Stimulated activated CD8-positive, alpha-beta memory T cell treated with anti-CD3 and anti-CD28 coated beads, Interleukin-15, amount 100 ng/mL, for 4 hours (primary cell): Measurements from ENCODE around the gene SCUBE3.

ENCODE experiments used
- DNase-seq, 2 donors: peaks; one replicate each; pipeline ENCODE4 v3.0.0-alpha.2; 2020; ENCODE audit warnings: low read depth in 2 of 2

Gene SCUBE3

GRCh38 chr6:35272005-35272404 is 58.2 kb downstream of the SCUBE3 start:
- DNase-seq, result no peak

GRCh38 chr6:35273822-35274559 is 60.2 kb downstream of the SCUBE3 start:
- DNase-seq, result no peak

DNA sequence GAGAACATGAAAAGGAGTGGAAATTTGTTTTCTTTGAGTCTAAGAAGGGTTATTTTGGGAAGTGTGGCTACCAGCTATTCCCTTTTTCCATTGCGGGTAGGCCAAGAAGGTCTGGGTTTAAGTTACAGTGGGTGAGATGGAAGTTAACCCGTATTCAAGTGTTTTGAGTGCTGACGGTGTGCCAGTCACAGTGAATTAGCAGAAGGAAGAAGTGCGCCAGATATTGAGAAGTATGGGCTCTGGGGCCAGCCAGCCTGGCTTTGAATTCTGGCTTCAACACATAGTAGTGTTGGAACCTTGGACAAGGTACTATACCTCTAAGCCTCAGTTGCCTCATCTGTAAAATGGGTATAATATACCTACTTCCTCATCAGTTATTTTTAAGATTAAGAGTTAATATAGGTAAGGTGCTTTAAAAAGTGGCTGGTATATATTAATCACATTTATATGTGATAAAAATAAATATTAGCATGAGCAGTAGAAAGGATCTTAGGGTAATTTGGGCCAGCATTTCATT is 62.0 kb downstream of the SCUBE3 start:
- no peak for DNase-seq

GRCh38 chr6:35278708-35279107 is 65.0 kb downstream of the SCUBE3 start:
- no peak for DNase-seq

DNA sequence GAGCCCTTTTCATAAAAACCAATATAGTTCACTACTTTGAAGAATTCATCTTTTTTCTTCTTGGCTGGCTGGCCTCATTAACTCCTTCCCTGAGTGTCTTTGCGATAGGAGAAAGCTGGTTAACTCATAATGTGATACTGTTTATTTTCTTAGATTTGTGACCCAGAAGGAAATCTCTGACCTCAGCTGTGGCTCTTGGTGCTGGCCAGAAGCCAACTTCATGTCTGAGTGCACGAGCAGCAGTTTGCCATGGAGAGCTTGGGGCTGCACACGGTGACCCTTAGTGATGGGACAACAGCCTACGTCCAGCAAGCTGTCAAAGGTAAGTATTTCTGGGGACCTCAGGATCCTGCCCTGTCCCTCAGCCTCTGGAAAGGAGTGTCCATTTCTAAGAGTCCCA is 67.1 kb downstream of the SCUBE3 start:
- DNase-seq, result no peak

DNA sequence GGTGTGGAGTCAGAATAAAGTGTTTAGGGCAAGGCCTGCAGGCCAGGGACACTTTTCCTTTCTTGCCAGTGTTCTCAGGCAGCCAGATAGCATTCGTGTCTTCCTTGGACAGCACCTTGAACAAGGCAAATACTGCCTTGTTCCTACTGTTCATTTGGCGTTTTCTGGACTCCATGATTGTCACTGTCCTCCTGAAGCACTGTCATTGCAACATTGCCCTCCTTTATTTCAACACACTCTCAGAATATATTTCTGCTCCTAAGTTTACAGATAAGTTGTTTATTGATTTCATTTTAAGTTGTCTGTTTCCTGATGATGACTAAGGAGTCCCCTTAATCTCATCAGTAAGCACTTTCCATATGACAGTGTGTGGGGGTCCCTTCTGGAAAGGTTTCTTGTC is 68.7 kb downstream of the SCUBE3 start:
- DNase-seq, result no peak

- no peak for DNase-seq
These were observed 69.6 kb downstream of the SCUBE3 start for GRCh38 chr6:35283361-35283760.

DNA sequence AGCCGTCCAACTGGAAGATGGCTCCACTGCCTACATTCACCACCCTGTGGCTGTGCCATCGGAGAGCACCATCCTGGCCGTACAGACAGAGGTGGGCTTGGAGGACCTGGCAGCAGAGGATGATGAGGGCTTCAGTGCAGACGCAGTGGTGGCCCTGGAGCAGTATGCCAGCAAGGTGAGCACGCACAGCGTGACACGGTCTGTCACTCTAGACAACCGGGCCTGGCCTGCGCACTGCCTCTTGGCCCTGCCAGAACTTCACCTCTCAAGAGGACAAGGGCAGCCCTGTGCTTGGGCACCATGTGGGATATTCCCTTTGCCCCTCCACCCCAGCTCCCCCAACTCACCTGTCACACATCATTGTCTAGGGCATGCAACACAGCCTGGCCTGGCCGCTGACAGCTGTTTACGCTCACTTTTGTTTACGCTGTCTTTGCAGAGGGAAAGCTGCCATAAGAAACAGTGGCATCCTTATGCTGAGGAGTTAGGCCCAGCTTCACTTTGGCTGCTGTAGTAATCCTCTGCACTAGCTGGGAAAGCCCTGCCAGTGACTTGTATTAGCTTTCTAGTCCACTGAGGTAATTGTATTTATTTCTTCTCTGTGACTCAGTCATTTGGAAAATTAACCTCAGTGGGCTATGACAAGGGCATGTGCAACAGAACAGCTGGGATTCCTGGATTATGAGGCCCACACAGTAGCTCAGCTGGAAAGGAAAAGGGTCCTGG is 74.1 kb downstream of the SCUBE3 start:
- DNase-seq, result no peak

DNA sequence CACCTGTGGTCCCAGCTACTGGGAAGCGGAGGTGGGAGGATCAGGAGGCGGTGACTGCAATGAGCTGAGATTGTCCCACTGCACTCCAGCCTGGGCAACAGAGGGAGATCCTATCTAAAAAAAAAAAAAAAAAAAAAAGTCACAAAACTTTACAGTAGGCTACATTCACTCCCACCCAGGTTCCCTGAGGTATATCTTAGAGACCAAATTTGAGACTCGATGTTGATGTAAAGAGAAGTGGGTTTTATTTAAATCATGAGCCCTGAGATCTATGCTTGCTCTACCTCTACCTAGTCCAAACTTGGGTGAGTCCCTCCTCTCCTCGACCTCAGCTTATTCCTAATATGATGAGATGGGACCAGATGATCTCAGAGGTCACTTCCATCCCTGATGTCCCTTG is 75.1 kb downstream of the SCUBE3 start:
- no peak for DNase-seq

- no peak for DNase-seq
These were observed 77.7 kb downstream of the SCUBE3 start for GRCh38 chr6:35291491-35291890.

- DNase-seq, result no peak
These were observed 78.7 kb downstream of the SCUBE3 start for GRCh38 chr6:35292494-35292893.

GRCh38 chr6:35293681-35294080 is 79.9 kb downstream of the SCUBE3 start:
- no peak for DNase-seq

GRCh38 chr6:35294308-35294945 is 80.7 kb downstream of the SCUBE3 start:
- no peak for DNase-seq

- DNase-seq, result no peak
These were observed 81.3 kb downstream of the SCUBE3 start for GRCh38 chr6:35295036-35295435.

DNA sequence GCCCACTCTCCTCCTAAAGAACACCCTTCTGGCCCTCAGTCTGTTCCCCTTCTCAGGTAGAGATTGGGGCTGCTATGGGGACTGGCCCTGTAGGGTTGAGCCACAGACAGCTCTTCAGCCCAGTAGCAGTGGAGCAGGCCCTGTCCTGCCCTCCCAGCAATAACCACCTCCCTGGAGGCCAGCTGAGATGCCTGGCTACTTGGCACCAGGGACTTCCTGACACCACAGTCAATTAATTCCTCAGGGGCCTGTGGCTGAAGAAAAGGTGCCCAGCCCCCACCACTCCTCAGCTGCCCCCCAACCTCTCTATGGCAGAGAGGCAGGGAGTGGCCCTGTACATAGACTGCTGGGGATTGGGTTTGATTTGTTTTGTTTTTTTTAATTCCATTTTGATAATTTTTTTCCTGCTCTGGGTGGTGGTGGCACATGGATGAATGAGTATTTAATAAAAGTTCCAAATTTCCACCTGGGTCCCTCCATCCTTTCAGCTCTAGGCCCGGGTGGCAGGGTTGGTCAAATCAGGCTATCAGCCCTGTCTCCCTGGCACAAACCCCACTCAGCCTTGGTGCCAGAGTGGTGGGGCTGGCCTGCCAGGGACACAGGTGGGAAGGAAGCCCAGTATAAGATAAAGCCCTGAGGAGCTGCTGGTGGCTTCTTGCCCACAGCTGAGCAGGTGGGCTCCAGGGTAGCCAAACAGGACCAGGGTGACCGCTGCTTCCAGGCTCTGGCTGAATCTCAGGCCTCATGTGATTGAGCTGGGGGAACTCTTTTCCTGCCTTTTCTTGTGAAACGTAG is 82.0 kb downstream of the SCUBE3 start:
- no peak for DNase-seq

DNA sequence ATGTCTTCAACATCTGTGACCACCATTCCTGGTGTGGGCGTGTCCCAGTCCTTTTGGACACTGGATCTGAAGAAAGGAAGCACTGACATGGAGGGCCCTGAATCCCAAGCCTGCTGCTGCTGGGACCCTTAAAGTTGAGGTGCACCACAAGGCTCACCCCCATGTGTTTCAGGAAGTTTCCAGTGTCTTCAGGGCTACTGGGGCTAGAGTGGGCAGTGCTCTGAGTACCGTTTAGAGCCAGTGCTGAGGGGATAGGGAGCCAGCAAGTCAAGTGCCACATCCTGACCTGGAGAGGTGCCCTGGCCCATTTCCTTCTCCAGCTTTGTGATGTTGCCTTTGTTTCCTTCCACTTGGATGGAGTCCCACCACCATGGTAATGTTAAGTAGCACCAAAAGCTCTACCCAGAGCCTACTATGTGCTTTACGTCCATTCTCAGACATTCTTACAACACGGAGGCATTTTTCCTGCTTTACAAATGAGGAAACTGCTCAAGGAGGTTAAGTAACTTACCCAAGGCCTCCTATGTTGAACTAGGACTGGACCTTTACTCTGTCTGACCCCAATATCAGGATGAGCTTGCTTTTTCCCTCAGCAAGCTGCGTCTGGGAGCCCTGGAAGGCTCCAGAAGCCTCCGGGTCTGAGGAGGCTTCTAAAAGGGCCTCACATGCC is 83.3 kb downstream of the SCUBE3 start:
- DNase-seq, result no peak

DNA sequence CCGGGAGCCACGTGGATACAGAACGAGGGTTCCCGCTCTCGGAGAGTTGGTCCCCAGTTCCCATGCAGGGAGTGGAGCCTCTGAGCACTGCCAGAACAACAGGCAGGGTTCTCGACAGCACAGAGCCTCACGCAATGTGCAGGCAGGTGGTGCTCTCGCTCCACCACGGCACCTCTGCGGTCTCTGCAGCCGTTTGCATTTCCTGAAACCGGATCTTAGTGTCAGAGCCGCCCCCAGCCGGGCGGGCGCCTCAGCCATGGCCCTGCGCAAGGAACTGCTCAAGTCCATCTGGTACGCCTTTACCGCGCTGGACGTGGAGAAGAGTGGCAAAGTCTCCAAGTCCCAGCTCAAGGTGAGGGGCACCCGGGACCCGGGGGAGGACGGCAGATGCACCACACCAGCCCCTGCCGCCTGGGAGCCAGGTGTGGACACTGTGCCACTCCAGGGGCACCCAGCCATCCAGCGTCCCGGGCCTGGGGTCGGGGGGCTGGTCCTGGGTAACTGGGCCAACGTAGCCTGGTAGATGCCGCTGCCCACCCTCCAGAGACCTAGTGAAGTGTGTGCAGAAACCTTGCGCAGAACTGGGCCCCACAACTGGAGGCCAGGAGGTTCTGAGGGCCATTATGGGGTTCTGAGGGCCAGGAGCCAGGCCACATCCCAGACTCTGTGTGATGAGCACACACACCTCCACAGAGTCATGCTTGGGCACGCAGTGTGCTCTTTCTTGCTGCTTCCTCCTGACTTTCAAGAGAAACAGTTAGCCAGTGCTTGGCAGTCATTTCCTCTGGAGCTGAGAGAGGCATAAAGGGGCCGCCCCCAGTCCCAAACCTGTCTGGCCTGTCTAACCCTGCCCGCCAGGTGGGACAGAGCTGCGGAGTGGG is 84.1 kb downstream of the SCUBE3 start, which contains the start of gene DEF6:
DEF6 (plus strand) TSS at position 218 of the 881 bp plus-strand sequence; CDS start at position 257, 39 bp downstream.
- DNase-seq, result peak; percentile 79 to 80

DNA sequence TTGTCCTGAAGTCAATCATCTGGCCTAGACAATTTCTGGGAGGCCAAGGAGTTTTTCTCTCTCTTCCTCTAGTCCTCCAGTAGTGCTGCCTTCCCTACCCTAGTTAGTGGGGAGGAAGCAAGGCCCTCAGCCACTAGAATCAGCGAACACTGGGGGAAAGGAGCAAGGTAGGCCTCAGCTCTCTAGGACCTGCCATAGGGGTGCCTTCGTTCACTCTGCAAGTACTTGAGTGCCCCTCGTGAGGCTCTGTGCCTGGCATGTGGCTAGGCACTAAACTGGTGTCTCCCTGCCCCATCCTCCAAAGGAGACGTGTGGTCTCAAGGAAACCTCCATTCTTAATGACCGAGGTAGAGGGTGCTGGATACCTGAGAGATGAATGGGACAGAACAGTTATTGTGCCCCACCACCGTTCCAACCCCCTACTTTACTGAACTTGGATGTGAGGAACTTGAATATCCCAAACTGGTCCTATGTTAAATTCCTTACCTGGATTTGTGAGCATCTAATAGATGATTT is 84.9 kb downstream of the SCUBE3 start:
- DNase-seq, result no peak

- no peak for DNase-seq
These were observed 85.9 kb downstream of the SCUBE3 start for GRCh38 chr6:35299674-35300073.

DNA sequence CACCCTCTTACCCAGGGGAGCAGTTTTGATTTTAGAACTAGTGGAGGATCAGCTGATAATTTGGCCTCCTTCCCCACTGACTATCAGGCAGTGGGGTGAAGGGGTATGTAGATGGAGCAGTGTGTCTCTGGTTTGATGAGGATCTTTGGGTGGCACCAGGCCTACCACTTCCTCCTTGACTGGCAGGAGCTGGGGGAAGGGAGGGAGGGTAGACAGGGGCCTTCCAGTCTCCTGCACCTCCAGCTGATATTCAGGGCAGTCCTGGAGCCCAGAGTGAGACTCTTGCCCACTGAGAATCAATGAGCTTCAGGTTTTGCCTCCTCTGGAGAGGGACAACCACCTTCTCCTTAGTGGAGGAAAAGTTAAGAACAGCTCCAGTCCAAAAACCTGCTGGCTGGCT is 87.1 kb downstream of the SCUBE3 start:
- no peak for DNase-seq
